HG03565 (cell line): ENCODE data around the gene LCN1.
"Not testable (repeated sequence)": the region's sequence is repeated elsewhere in the genome, so short reads cannot be mapped to it uniquely, and the experiment has no call there.

Source experiments
- ATAC-seq: cut with Tn5 transposase; IDR thresholded peaks from one replicate; pipeline ENCODE4 v1.9.1; 2021; ENCODE audit warnings: mild to moderate bottlenecking, moderate library complexity; ENCODE audit not compliant: unreplicated experiment

The LCN1 gene

DNA sequence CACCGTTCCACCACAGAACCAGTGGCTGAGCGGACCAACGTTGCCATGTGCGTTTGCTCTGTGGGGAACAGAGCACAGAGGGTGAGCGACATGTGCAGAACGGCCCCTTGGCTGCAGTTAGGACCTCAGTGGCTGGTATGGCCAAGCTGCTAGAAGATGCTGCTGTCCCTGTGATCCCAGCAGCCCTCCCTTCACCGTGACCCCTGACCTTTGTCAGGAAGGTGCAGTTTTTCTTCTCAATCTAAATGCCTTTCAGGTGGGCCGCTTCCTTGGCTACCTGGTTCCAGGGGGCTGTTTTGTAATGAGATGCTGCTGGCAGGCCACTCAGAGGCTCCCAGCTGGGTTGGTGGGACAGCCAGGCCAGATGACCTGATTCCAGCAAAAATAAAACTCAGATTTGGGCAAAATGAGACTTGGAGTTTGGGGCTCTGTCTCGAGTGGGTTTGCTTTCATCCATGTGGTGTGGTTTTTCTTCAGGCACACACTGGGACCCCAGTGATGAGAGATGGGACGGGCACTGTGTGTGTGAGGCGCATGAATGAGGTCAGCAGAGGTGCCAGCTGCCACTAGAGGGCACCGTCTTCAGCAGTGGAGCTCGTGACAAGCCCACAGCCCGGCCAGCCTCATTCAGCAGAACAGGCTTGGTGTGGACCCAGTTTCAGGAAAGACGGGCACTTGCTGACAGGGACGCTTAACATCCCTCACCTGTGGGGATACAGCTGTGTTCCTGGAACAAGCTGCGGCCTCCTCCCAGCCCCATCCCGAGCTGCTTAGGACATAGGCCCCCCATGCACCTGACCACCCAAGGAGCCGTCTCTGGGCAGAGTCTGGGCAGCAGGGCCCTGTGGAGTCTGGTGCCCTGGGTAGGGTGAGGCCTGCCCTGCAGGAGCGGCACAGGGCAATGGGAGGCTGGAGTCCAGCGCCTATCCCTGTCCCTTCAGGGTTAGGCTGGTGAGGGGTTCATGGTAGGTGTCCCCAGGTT, 16.7 kb upstream of the LCN1 start:
- ATAC-seq, result no peak

DNA sequence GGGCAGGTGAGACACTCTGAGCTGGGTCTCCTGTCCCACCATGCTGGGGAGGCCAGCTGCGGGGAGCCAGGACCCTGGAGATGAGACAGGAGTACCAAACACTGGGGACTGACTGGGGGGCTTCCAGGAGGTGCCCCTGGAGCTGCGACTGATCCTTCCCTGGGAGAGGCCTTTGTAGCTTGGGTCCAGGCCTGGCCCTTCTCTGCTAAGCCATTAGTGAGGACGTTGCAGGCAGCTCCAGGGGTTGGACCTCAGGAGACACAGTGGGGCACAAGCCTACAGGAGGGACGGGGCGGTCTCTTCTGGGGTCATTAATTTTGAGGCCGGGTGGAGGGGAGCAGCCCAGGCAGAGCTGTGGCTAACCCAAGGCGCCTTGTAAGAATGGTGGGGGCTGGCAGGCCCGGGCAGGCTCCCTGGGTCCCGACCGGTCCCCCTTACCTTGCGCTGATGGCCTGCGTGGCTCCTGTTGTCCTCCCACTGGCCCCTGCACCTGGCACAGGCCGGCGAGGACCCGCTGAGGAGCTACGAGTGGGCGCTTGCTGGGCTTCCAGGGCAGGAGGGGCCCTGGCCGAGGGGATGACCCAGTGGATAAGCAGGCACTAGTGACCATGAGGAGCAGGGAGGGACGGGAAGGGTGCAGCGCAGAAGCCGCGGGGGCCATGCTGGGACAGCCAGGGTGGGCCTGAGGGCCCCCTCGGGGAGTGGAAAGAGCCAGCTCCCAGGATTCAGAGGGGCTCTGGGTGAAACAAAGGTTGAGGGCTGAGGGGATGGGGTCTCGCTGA, 15.6 kb upstream of the LCN1 start:
- ATAC-seq, result no peak

GRCh38 chr9:135506327-135507103, 14.7 kb upstream of the LCN1 start:
- no peak for ATAC-seq

DNA sequence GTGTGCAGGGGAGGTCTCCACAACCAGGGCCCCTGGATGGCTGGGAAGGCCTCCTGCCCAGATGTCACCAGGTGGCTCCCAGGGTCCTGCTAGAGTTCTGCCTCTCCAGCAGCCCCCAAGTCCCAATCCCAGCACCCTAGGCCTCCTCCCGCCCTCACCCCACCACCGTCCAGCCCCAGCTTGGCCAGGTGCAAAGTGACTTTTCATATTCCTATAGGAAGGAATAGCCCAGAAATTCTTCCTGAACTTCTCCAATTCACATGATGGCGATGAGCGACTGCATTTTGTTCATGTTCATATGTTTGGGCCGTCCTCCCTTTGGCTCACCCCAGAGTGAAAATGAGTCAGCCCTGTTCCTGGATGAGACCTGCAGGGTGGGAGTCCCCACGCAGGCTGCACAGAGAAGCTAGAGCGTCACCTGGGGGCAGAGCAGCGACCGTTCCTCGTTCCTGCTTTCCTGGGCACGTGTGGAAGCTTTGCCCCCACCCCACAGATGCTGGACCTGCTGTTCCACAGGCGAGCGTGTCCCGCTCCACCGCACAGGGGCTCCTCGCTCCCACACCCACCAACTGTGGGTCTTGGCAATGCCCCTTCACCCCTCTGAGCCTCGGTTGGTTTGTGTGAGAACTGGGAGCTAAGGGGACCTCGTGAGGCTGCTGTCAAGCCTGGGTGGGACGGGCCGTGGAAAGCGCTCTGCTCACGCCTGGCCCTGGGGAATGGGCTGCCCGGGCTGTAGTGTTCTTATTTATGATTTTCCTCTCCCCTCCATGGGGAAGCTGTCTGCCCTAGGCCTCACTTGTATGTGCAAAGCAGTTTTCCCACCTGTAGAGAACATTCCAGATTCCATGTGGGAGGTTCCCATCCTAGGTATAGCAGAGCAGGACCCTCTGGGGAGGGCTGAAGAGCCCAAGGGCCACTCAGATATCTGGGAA, 13.9 kb upstream of the LCN1 start:
- no peak for ATAC-seq

GRCh38 chr9:135508211-135508820, 12.9 kb upstream of the LCN1 start:
- no peak for ATAC-seq

DNA sequence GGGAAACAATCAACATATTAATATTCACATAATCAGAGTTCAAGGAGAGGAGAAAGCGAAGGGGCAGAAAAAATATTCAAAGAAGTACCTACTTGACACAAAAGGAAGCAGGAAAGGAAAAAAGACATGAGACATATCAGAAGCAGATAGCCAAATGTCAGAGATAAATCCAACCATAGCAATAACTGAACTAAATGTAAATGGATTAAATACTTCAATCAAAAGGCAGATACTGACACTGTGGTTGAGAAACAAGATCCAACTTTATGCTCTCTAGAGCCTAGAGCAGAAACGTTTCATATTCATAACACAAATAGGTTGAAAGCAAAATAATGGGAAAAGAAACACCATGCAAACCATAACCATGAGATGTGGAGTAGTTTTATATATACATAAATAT, 11.8 kb upstream of the LCN1 start:
- ATAC-seq, result no peak

GRCh38 chr9:135512241-135512603, 9.0 kb upstream of the LCN1 start:
- no peak for ATAC-seq

DNA sequence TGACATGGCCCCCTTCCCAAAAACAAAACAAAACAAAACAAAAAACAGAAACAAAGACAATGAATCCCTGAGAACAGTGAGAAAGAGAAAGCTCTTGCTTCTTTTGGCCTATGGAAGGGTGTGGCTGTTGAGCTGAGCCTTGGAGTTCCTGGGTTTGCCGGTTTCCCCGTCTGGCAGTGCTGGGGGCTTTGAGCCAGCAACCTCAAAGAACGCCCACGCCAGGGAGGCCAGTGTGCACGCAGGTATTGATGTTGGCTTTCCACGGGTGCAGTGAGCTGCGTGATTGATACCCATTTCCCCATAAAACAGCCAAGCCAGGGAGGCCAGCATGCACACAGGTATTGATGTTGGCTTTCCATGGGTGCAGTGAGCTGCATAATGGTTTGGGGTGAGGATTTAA, 8.3 kb upstream of the LCN1 start:
- no peak for ATAC-seq

GRCh38 chr9:135513351-135513846, 7.8 kb upstream of the LCN1 start:
- no peak for ATAC-seq

DNA sequence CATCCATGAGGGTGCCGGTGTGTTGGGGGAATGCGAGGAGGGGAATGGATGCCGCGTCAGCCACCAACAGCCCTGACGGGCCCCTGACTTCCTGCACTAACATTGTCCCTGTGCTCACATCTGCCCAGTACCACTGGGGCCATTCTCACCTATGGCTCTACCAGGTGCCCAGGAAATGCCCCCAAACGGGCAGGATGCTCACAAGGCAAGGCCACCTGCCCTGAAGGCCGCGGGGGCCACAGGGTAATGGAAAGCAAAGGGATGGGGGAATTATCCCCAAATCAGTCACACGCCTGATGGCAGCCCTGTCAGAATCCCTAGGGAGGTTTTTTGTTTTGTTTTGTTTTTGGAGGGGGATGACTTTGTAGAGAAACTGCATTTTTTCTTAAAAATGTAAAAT, 7.3 kb upstream of the LCN1 start:
- ATAC-seq, result not testable (repeated sequence)

DNA sequence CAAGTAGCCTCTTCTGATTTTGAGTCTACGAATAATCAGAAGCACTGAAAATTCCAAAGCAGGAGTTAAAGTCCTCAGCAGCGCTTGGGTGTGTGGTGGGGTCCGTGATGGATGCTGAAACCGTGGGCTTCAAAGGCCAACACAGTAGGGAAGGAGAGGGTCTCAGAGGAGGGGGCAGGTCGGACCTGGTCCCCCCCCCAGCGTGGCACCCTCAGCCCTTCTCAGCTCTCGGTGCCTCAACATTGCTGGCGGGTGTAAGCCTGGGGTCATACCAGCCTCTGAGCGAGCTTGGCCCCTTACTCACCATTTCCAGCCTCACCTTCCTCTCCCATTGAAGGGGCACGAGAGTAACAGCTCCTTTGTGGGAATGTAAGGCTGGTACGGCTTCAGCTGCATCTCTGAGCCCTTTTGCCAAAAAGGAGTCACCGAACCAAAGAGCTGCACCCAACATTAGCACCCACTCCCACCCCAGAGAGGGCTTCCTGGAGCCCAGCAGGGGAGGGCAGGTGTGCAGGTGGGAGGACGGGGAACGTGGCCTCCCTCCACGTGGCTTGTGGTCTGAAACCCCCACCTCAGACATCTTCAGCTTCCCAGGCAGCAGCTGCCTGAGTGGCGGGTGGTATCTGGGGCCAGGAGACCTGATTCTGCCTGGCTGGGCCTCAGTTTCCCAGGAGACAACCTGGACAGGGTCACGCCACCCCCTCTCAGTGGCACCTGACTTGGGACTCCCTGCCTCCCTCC, 6.7 kb upstream of the LCN1 start:
- ATAC-seq, result no peak

DNA sequence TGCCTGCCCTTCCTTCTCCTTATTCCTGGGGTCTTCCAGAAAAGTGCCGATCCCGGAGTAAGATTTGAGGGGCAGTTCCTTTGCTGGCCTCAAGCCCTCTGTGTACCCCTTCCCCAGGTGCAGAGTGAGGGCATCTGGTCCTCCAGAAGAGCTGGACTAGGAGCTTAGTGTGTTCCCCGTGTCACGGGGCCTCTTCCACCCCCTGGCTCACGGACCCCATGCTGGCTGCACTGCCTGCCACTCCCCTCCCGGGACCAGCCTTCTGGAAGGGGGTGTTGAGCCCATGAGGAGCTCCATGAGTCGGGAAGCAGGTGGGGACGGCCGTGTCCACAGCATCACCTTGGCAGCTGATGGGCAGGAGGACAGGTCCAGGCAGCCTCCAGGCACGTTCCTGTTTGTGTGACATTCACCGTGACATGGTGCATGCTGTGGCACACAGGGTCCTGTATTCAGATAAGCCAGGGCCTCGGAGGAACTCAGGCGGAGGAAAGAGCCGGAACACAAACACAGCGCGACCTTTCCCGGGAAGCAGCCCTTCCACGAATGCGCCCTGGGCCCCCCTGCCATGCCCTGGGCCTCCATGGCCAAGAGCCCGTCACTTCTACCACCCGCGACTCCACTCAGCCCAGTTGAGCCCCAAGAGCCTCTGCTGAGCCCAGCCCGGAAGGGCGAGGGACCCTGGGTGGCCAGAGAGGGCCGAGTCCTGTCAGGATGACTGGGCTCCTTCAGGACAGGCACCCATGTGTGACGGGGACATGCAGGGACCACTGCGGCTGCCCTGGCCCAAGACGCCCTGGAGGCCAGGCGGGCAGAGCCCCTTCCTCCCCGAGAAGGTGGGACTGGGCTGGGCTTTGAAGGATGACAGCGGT, 5.9 kb upstream of the LCN1 start:
- ATAC-seq, result no peak

DNA sequence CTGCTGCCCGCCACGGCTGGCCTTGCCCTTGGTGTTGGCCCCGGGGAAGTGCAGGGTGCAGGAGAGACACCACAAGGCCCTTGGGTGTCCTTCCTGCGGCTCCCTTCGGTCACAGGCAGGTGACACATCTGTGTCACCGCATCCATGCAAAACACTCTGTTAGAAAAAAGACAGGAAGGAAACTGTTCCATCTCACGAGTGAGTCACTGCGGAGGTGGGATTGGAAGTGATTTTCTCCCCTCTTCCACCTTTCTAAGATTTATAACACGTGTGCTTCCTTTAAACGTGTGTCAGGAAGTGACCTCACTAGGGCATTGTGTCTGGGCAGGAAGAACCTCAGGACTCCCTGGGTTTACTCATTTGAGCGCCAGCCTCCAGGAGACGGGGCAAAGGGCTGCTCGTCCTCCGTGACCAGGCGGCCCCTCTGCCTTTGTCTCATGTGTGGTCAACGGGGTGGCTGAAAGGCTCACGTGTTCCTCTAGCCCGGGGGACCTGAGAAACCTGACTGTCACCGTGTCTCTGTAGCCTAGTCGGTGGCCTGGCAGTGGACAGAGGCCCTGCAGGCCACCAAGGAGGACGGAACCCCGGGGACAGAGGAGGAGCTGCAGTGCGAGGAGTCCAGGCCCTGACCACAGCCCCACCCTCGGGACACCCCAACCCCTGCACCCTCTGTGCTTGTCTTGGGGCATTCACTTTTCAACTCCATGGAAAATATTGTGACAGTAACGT, 4.9 kb upstream of the LCN1 start:
- no peak for ATAC-seq

- no peak for ATAC-seq
Observed at GRCh38 chr9:135517407-135517822, 3.8 kb upstream of the LCN1 start.

DNA sequence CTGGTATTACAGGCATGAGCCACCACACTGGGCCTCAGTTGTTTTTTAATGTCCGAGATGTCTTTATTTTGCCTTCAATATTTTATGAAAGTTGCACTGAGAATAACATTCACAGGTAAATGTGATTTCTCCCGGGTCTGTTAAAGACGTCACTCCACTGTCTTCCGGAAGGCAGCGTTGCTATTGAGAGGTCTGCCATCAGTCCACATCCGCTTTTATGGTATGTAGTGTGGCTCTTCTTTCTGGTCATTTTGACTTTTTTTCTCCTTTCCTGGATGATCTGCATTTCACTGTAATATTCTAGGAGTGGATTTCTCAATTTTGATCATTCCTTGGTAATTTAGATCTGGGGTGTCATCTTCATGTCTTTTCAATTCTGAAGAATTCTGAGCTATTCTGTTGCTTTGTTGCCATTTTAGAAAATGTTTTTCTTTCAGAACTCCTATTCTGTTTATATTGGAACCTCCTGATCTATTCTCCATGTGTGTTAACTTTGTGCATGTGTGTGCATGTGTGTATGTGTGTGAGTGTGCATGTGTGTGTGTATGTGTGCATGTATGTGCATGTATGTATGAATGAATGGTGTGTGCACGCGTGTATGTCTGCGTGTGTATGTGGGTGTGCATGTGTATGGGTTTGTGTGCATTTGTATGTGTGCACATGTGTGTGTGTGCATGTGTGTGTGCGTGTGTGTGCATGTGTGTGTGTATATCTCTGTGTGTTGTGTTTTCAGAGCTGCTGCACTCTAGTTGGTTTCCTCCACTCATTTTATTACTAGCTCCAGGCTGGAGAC, 1.9 kb upstream of the LCN1 start:
- ATAC-seq, result no peak

- no peak for ATAC-seq
Observed at GRCh38 chr9:135521608-135522095, 412 bp downstream of the LCN1 start.
